AG09309 (cell line): ENCODE results near the gene FMN2.

Experiments used
- DNase-seq: peaks from one replicate; pipeline ENCODE4 v3.0.0-alpha.2; 2010; ENCODE audit warnings: low read depth
- H3K4me3 ChIP-seq: 2 replicates; pipeline ENCODE4 v1.5.1; 2011; ENCODE audit warnings: mild to moderate bottlenecking, low read depth, low read length, moderate library complexity; ENCODE audit not compliant: control insufficient read depth
- TF ChIP-seq, protein P1 (sequence below): IDR thresholded peaks from 2 replicates; pipeline ENCODE4 v1.5.1; 2011; ENCODE audit warnings: mild to moderate bottlenecking, low read depth, low read length, inconsistent platforms; ENCODE audit not compliant: insufficient read depth, control insufficient read depth; ENCODE audit errors: missing control alignments

Gene FMN2

DNA sequence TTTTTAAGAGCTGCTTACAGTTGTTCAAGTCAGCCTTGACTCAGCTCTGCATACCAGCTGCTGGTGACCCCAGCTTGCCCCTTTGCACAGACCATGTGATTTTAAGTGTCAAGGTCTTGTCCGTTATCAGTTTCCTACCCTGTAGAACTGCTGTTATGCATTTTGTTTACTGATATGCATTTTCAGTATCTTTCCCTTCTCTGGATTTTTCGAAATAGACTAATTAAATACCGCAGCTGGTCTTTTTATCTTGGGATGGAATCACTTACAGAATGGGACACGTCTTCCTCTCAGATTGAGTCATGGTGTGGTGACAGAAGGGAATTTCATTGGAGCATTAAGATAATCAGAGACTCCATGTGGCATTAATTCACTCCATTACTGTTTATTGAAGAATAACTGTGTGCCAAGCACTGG lies 145.6 kb downstream of the FMN2 start:
- H3K4me3 ChIP-seq: no peak overlapping the region
- TF ChIP-seq, protein P1, sequence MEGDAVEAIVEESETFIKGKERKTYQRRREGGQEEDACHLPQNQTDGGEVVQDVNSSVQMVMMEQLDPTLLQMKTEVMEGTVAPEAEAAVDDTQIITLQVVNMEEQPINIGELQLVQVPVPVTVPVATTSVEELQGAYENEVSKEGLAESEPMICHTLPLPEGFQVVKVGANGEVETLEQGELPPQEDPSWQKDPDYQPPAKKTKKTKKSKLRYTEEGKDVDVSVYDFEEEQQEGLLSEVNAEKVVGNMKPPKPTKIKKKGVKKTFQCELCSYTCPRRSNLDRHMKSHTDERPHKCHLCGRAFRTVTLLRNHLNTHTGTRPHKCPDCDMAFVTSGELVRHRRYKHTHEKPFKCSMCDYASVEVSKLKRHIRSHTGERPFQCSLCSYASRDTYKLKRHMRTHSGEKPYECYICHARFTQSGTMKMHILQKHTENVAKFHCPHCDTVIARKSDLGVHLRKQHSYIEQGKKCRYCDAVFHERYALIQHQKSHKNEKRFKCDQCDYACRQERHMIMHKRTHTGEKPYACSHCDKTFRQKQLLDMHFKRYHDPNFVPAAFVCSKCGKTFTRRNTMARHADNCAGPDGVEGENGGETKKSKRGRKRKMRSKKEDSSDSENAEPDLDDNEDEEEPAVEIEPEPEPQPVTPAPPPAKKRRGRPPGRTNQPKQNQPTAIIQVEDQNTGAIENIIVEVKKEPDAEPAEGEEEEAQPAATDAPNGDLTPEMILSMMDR: no peak
- DNase-seq: peak; percentile 61

DNA sequence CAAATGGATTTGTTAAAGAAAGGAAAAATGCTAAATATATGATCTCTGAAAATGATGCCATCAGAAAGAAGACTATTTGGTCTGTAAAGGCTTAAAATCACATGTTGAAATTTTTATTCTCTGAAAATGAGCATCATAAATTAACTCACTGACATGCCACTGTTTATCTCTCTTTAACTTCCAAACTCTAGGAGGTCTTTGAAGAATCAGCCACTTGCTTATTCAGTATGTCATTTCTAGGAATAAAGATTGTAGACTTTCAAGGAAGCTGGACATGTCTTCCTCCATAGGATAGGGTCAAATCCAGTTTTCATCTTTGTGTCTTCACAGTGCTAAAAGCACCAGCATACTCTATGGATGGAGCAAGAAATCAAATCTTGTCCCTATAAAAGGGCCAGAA lies 147.6 kb downstream of the FMN2 start:
- DNase-seq: no peak
- TF ChIP-seq, protein P1: no peak
- H3K4me3 ChIP-seq: no peak overlapping the region

DNA sequence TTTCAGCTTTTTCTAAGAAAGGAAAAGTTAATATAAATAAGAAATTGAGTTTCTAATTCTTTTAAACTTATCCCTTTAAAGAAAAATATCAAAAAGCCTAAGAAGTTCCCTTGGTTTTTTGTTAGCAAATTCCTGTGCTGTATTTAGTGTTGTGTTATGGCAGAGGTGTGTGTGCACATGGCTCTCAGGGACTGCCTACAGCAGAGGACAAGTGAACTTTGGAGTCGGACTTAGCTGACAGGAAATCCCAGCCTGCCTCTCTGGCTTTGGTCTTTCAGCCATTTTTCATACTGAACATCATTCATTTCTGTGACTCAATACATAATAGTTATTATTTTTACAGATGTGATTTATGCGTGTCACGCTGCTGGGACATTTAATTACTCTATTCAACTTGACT lies 149.6 kb downstream of the FMN2 start:
- DNase-seq: no peak
- TF ChIP-seq, protein P1: no peak
- H3K4me3 ChIP-seq: no peak overlapping the region

DNA sequence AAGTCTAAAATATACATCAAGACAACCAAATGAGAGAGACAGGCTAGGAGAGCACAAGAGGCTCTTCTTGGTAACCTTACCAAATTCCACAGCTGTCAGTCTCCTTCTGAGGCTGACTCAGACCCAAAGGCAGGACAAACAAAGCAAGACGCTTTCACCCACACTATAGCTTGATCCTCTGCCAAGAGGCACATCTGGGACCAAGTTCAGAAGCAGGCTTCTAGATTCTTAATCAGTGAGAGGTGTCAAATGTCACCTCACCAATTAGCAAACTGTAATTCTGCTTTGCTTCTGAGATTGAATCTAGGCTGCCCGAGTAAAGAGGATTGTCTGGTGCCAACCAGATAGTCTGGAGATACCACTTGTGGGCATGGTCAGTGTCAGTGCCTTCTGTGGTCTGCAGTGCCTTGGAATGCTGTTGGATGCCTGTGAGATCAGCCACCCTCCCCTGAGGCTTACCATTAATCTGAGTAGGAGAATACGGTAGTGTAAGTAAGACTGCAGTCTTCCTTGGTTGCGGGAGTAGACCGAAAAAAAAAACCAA lies 151.0 kb downstream of the FMN2 start:
- peak; percentile 59 for DNase-seq
- TF ChIP-seq, protein P1: no peak
- H3K4me3 ChIP-seq: no peak overlapping the region

DNA sequence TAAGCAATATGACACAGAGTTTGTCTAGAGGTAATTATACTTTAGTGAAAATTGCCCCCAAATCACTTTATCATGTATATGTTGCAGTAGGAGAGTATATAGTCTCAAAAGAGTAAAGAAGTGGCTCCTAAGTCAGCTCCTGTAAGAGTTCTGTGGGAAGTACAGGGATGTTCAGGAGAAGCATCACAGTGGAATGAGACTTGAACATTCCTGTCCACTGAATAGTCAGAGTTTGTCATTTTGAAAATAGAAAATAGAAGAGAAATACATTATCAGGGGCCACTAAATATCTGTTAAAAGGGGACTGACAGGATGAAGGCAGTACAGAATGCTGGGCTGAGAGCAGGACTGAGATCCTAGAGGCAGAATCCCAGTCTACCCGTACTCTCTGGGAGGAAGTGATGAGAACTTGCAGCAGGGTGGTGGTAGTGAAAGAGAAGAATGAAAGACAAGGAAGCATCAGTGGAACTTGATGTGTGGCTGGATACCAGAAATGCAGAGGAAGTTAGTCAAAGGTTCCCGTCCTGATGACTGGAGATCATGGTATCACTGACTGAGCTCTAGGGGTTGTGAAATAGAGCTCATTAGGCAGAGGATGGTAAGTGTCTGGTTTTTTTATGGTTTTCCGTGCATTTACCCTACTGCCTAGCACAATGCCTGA lies 153.4 kb downstream of the FMN2 start:
- peak; percentile 79 for DNase-seq
- no peak overlapping the region for H3K4me3 ChIP-seq
- TF ChIP-seq, protein P1: no peak

DNA sequence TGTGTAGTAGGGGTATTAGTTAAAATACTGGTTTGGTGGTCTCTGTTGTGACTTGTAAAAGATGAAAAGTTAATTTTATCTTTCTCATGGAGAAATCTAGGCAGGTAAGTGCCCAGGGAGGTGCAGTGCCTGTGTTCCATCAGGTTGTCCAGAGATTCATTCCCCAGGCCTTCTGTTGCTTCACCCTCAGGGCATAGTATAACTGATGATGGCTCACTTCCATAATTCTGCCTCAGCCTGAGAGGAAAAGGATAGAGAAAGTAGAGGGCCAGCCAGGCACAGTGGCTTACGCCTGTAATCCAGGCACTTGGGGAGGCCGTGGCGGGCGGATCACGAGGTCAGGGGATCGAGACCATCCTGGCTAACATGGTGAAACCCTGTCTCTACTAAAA lies 153.9 kb downstream of the FMN2 start:
- H3K4me3 ChIP-seq: no peak overlapping the region
- TF ChIP-seq, protein P1: no peak
- DNase-seq: no peak
